GM12878 (cell line): ENCODE measurements around the gene KIDINS220. TPM values are rescaled to one million over a fixed set of nuclear protein-coding genes. Genes with fewer than 3 reads are reported as not detected.

Experiments used
- ATAC-seq: fragments of 200-7000 bp; cut with Tn5 transposase; 3 replicates; pipeline ENCODE4 v1.9.1; 2020; ENCODE audit warnings: mild to moderate bottlenecking, moderate library complexity
- BruUV-seq: library from RNA; stranded (reverse); fragments of 400-500 nt; replicated peaks from 2 replicates; lab custom pipeline; 2021; lab: Mats Ljungman, UMichigan
- CTCF ChIA-PET: fragments of 300-600 bp; sonication (Branson Sonifier 250); formaldehyde crosslinking; extraction: SDS; loops from one replicate; lab custom pipeline; 2021; ENCODE audit warnings: inconsistent platforms; lab: Yijun Ruan, JAX
- POLR2A ChIA-PET: fragments of 350-600 bp; formaldehyde crosslinking; extraction: SDS; loops from one replicate; lab custom pipeline; 2021; ENCODE audit warnings: inconsistent platforms; lab: Charles Lee
- RAD21 ChIA-PET: fragments of 300-600 bp; sonication (Branson Sonifier 250); formaldehyde crosslinking; loops from one replicate; lab custom pipeline; 2023; ENCODE audit warnings: antibody characterized with exemption; ENCODE audit not compliant: unreplicated experiment; lab: Charles Lee
- SMC1A ChIA-PET: fragments of 300-600 bp; sonication (Branson Sonifier 250); formaldehyde crosslinking; loops from one replicate; lab custom pipeline; 2023; ENCODE audit not compliant: unreplicated experiment, uncharacterized antibody; lab: Charles Lee
- DNase-seq: peaks from one replicate; pipeline ENCODE4 v3.0.0-alpha.2; 2011; ENCODE audit warnings: low read depth, low spot score
- FAIRE-seq: peaks from 3 replicates; lab custom pipeline; 2011; peaks lifted over from hg19 to GRCh38; lab: Jason Lieb, UNC
- H2AFZ ChIP-seq: 2 replicates; pipeline ENCODE4 v1.6.0; 2011; ENCODE audit warnings: low read depth, low read length, control low read depth; ENCODE audit not compliant: control insufficient read depth
- H3K27ac ChIP-seq: 2 replicates; pipeline ENCODE4 v1.5.1; 2011; ENCODE audit warnings: control low read depth; ENCODE audit not compliant: control insufficient read depth, insufficient read depth
- H3K27me3 ChIP-seq, 2 experiments: replicated peaks in 1 of 2; 2 replicates each; pipeline versions ENCODE4 v1.6.0 to v1.6.1; 2011; ENCODE audit warnings: low read length in 1 of 2; ENCODE audit not compliant: control insufficient read depth in 2 of 2, insufficient read depth in 2 of 2
- H3K36me3 ChIP-seq, 2 experiments: 2 replicates each; pipeline ENCODE4 v1.5.1; 2011; ENCODE audit warnings: low read length in 1 of 2; ENCODE audit not compliant: control insufficient read depth in 2 of 2, insufficient read depth in 2 of 2
- H3K4me1 ChIP-seq: 2 replicates; pipeline ENCODE4 v1.6.1; 2011; ENCODE audit warnings: mild to moderate bottlenecking, low read length, moderate library complexity, mixed read lengths; ENCODE audit not compliant: control insufficient read depth, insufficient read depth
- H3K4me2 ChIP-seq: 2 replicates; pipeline ENCODE4 v1.6.0; 2011; ENCODE audit warnings: control low read depth; ENCODE audit not compliant: control insufficient read depth, insufficient read depth
- H3K4me3 ChIP-seq: fragments of 200-600 bp; sonication (generic); 2 replicates; pipeline ENCODE4 v1.5.1; 2016
- H3K79me2 ChIP-seq: 2 replicates; pipeline ENCODE4 v1.6.0; 2011; ENCODE audit warnings: low read length; ENCODE audit not compliant: control insufficient read depth, insufficient read depth
- H3K9ac ChIP-seq: 2 replicates; pipeline ENCODE4 v1.8.0; 2011; ENCODE audit warnings: low read length, control low read depth, mixed read lengths; ENCODE audit not compliant: control insufficient read depth, insufficient read depth
- H3K9me3 ChIP-seq: replicated peaks from 3 replicates; pipeline ENCODE4 v1.5.1; 2011; ENCODE audit warnings: mild to moderate bottlenecking, low read length; ENCODE audit not compliant: control insufficient read depth, insufficient read depth
- H4K20me1 ChIP-seq: 2 replicates; pipeline ENCODE4 v1.6.0; 2011; ENCODE audit not compliant: control insufficient read depth, insufficient read depth
- BCL11A ChIP-seq: IDR thresholded peaks from 2 replicates; pipeline ENCODE4 v1.6.1; 2011; ENCODE audit warnings: low read depth, low read length
- BMI1 ChIP-seq: fragments of 450-650 bp; IDR thresholded peaks from 2 replicates; pipeline ENCODE4 v1.6.1; 2016; ENCODE audit warnings: mild to moderate bottlenecking, moderate library complexity, borderline replicate concordance
- CHD4 ChIP-seq: fragments of 200-600 bp; sonication (generic); IDR thresholded peaks from 2 replicates; pipeline ENCODE4 v1.6.1; 2016; ENCODE audit warnings: mild to moderate bottlenecking
- EP300 ChIP-seq, 2 experiments: fragments of 150-350 bp in 1 of 2; IDR thresholded peaks; 2 replicates each; pipeline ENCODE4 v1.6.1; 2011 to 2012; ENCODE audit warnings: low read depth in 2 of 2, low read length in 2 of 2, borderline replicate concordance in 1 of 2, improper control_type of control experiment in 1 of 2, inconsistent platforms in 1 of 2; ENCODE audit not compliant: control insufficient read depth in 1 of 2
- HDAC2 ChIP-seq: fragments of 200-600 bp; sonication (generic); IDR thresholded peaks from 2 replicates; pipeline ENCODE4 v1.6.1; 2017
- HDGF ChIP-seq: fragments of 450-650 bp; IDR thresholded peaks from 2 replicates; pipeline ENCODE4 v1.6.1; 2016; ENCODE audit warnings: antibody characterized with exemption
- NR2F1 ChIP-seq: fragments of 450-650 bp; conservative IDR thresholded peaks from 2 replicates; pipeline ENCODE4 v1.6.1; 2017; ENCODE audit warnings: mild to moderate bottlenecking
- PAX5 ChIP-seq: IDR thresholded peaks from 2 replicates; pipeline ENCODE4 v1.6.1; 2011; ENCODE audit warnings: low read depth, low read length, borderline replicate concordance
- RAD51 ChIP-seq: fragments of 450-650 bp; IDR thresholded peaks from 2 replicates; pipeline ENCODE4 v1.6.1; 2016; ENCODE audit warnings: moderate library complexity, mild to moderate bottlenecking, inconsistent platforms
- RUNX3 ChIP-seq: IDR thresholded peaks from 2 replicates; pipeline ENCODE4 v1.6.1; 2012; ENCODE audit warnings: low read length, inconsistent platforms
- SIN3A ChIP-seq: IDR thresholded peaks from 2 replicates; pipeline ENCODE4 v1.6.1; 2012; ENCODE audit warnings: low read depth, low read length, improper control_type of control experiment
- SMAD1 ChIP-seq: fragments of 450-650 bp; IDR thresholded peaks from 2 replicates; pipeline ENCODE4 v1.6.1; 2018; ENCODE audit warnings: mild to moderate bottlenecking, low read depth; ENCODE audit not compliant: partially characterized antibody
- SP1 ChIP-seq: IDR thresholded peaks from one replicate; pipeline ENCODE4 v1.6.1; 2011; ENCODE audit warnings: low read depth, low read length
- TARDBP ChIP-seq: IDR thresholded peaks from 2 replicates; pipeline ENCODE4 v1.6.1; 2016; ENCODE audit warnings: borderline replicate concordance
- YY1 ChIP-seq: IDR thresholded peaks from 2 replicates; pipeline ENCODE4 v1.6.1; 2011; ENCODE audit warnings: low read depth, mild to moderate bottlenecking, low read length
- WGBS: methylation state at CpG from one replicate; pipeline ENCODE4 v1.1.6; 2016; ENCODE audit warnings: low lambda C conversion rate; ENCODE audit not compliant: insufficient replicate concordance, insufficient coverage; ENCODE audit errors: missing lambda C conversion rate; 5-methylcytosine and 5-hydroxymethylcytosine counted together
- in situ Hi-C: fragments of 300-500 bp; cut with MboI; formaldehyde crosslinking; loops from 9 replicates; pipeline ENCODE4 v1.14.3; 2018; ENCODE audit warnings: mixed read lengths
- intact Hi-C: fragments of 100-400 bp; cut with micrococcal nuclease; formaldehyde crosslinking; loops from one replicate; pipeline ENCODE4 v1.14.2; 2022; ENCODE audit not compliant: unreplicated experiment
- polyA plus RNA-seq, 11 experiments: library from polyadenylated mRNA; depleted of rRNA in 4 of 11; unstranded in 6 of 11; stranded (reverse) in 5 of 11; fragments of >200 nt; fragmentation: Nextera tagmentation in 4 of 11; fragmentation: Illumina TruSeq in 1 of 11; extraction: Ambion mirVana in 4 of 11; extraction: Trizol in 1 of 11; gene quantifications; 1 replicate in 1 of 11; 2 replicates in 10 of 11; pipeline versions ENCODE4 v1.2.1 to v1.2.3, GENCODE V29; 2011 to 2016; ENCODE audit warnings: inconsistent platforms in 2 of 11, missing spikeins in 2 of 11, low read depth in 1 of 11
- total RNA-seq, 4 experiments: library from RNA; depleted of rRNA in 3 of 4; stranded (reverse); fragments of >200 nt in 3 of 4; fragmentation: Illumina TruSeq in 1 of 4; extraction: Trizol in 1 of 4; gene quantifications; 2 replicates each; pipeline versions ENCODE4 v1.2.1 to v1.2.3, GENCODE V29; 2013 to 2021
- TF ChIP-seq, protein P1 (sequence below): IDR thresholded peaks from 2 replicates; pipeline ENCODE4 v1.6.1; 2012; ENCODE audit warnings: low read length, inconsistent platforms
- TF ChIP-seq, protein P2 (sequence below): fragments of 450-650 bp; IDR thresholded peaks from 2 replicates; pipeline ENCODE4 v1.6.1; 2017; ENCODE audit warnings: antibody characterized with exemption, mild to moderate bottlenecking, moderate library complexity
- TF ChIP-seq, protein P3 (sequence below): IDR thresholded peaks from 2 replicates; pipeline ENCODE4 v1.6.1; 2011; ENCODE audit warnings: mild to moderate bottlenecking, low read depth, low read length, moderate library complexity; ENCODE audit not compliant: insufficient replicate concordance
- TF ChIP-seq, protein P4 (sequence below): IDR thresholded peaks from 2 replicates; pipeline ENCODE4 v1.6.1; 2011; ENCODE audit warnings: low read depth, low read length, improper control_type of control experiment, borderline replicate concordance

KIDINS220 gene
- total and polyA plus RNA-seq, 10 of the 15 experiments (the other 5 are each of a cell fraction or from before 2014, with no cell fraction given): 6.0 to 31.2 (median 16.0) TPM

DNA sequence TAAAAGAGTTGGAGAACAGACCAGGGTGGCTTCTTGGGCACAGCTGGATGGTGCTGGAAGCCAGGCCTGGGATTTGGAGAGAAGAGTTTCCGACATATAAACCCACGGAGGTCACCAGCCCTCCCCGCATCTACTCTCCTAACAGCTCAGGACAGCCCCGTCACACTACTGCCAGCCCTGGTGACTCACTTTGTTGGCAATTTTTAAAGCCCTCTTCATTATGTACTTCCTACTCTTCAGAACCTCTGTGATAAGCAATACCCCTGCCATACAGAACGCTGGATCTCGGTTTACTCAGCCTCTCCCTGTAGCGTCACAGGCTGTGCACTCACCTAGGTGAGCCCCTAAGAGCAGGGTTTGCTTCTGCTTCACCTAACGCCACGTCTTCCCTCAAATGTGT is 107.5 kb downstream of the KIDINS220 start:
- no peak for ATAC-seq
- ChIA-PET RAD21 (no interaction called here), CTCF (no interaction called here), SMC1A (no interaction called here), POLR2A (no interaction called here)
- H3K4me2 ChIP-seq: no peak overlapping the region
- H3K4me3 ChIP-seq: no peak overlapping the region
- no peak for DNase-seq
- WGBS: 92% methylated on average over 9 of the region's 9 CpGs
- H3K79me2 ChIP-seq: no peaks in the 10 kb centered on the region
- no peak overlapping the region for H3K27ac ChIP-seq
- TF ChIP-seq SIN3A (no peak), CHD4 (no peak), HDAC2 (no peak), PAX5 (no peak), HDGF (no peak), BCL11A (no peak), YY1 (no peak), NR2F1 (no peak), SMAD1 (no peak), BMI1 (no peak), TARDBP (no peak), RUNX3 (no peak), EP300 (IDR thresholded peaks at IDR 0.05; ENCODE audit: borderline replicate concordance in 1 of 2, control insufficient read depth in 1 of 2, low read depth in 2 of 2, low read length in 2 of 2) (no peak), RAD51 (no peak), SP1 (no peak)
- TF ChIP-seq, protein P1, sequence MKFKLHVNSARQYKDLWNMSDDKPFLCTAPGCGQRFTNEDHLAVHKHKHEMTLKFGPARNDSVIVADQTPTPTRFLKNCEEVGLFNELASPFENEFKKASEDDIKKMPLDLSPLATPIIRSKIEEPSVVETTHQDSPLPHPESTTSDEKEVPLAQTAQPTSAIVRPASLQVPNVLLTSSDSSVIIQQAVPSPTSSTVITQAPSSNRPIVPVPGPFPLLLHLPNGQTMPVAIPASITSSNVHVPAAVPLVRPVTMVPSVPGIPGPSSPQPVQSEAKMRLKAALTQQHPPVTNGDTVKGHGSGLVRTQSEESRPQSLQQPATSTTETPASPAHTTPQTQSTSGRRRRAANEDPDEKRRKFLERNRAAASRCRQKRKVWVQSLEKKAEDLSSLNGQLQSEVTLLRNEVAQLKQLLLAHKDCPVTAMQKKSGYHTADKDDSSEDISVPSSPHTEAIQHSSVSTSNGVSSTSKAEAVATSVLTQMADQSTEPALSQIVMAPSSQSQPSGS: no peak
- TF ChIP-seq, protein P2, sequence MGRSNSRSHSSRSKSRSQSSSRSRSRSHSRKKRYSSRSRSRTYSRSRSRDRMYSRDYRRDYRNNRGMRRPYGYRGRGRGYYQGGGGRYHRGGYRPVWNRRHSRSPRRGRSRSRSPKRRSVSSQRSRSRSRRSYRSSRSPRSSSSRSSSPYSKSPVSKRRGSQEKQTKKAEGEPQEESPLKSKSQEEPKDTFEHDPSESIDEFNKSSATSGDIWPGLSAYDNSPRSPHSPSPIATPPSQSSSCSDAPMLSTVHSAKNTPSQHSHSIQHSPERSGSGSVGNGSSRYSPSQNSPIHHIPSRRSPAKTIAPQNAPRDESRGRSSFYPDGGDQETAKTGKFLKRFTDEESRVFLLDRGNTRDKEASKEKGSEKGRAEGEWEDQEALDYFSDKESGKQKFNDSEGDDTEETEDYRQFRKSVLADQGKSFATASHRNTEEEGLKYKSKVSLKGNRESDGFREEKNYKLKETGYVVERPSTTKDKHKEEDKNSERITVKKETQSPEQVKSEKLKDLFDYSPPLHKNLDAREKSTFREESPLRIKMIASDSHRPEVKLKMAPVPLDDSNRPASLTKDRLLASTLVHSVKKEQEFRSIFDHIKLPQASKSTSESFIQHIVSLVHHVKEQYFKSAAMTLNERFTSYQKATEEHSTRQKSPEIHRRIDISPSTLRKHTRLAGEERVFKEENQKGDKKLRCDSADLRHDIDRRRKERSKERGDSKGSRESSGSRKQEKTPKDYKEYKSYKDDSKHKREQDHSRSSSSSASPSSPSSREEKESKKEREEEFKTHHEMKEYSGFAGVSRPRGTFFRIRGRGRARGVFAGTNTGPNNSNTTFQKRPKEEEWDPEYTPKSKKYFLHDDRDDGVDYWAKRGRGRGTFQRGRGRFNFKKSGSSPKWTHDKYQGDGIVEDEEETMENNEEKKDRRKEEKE: no peak
- TF ChIP-seq, protein P3, sequence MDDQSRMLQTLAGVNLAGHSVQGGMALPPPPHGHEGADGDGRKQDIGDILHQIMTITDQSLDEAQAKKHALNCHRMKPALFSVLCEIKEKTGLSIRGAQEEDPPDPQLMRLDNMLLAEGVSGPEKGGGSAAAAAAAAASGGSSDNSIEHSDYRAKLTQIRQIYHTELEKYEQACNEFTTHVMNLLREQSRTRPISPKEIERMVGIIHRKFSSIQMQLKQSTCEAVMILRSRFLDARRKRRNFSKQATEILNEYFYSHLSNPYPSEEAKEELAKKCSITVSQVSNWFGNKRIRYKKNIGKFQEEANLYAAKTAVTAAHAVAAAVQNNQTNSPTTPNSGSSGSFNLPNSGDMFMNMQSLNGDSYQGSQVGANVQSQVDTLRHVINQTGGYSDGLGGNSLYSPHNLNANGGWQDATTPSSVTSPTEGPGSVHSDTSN: no peak
- TF ChIP-seq, protein P4, sequence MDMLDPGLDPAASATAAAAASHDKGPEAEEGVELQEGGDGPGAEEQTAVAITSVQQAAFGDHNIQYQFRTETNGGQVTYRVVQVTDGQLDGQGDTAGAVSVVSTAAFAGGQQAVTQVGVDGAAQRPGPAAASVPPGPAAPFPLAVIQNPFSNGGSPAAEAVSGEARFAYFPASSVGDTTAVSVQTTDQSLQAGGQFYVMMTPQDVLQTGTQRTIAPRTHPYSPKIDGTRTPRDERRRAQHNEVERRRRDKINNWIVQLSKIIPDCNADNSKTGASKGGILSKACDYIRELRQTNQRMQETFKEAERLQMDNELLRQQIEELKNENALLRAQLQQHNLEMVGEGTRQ: no peak
- no peaks in the 10 kb centered on the region for H4K20me1 ChIP-seq
- peaks cover 4 to 15% of the 10 kb centered on the region in 2 experiments for H3K36me3 ChIP-seq
- no peak overlapping the region for H3K9ac ChIP-seq
- in situ Hi-C loops: no loop called here
- intact Hi-C loops: no loop called here
- H2AFZ ChIP-seq: no peak overlapping the region
- H3K4me1 ChIP-seq: no peaks in the 10 kb centered on the region
- BruUV-seq: no TSS peak
- H3K27me3 ChIP-seq: no peaks in the 10 kb centered on the region
- H3K9me3 ChIP-seq: no peaks in the 10 kb centered on the region
- no peak for FAIRE-seq
